Stimulated activated CD8-positive, alpha-beta memory T cell treated with anti-CD3 and anti-CD28 coated beads, Interleukin-4, amount 100 ng/mL, for 24 hours (primary cell): Measurements from ENCODE around the gene TMEM89.

Experiments used
- DNase-seq: peaks from one replicate; pipeline ENCODE4 v3.0.0-alpha.2; 2020; ENCODE audit warnings: low read depth

The TMEM89 gene

GRCh38 chr3:48641396-48641795, 19.8 kb upstream of the TMEM89 start:
- no peak for DNase-seq

GRCh38 chr3:48639944-48640606, 18.5 kb upstream of the TMEM89 start:
- DNase-seq = no peak

- no peak for DNase-seq
Observed at GRCh38 chr3:48637305-48637704, 15.7 kb upstream of the TMEM89 start.

- DNase-seq = no peak
Observed at GRCh38 chr3:48636149-48636655, 14.6 kb upstream of the TMEM89 start.

- DNase-seq = peak; percentile 93
Observed at GRCh38 chr3:48635222-48636021, 13.9 kb upstream of the TMEM89 start, which contains the start of gene SLC26A6. Gene SLC26A6, minus strand, starts transcription at chr3:48635461. Its CDS starts 68 bp downstream, at chr3:48635393.

- DNase-seq = peak; percentile 52
Observed at GRCh38 chr3:48634661-48635221, 13.2 kb upstream of the TMEM89 start.

GRCh38 chr3:48633743-48634142, 12.2 kb upstream of the TMEM89 start:
- no peak for DNase-seq

- DNase-seq = no peak
Observed at GRCh38 chr3:48633256-48633655, 11.7 kb upstream of the TMEM89 start.

- DNase-seq = no peak
Observed at GRCh38 chr3:48631516-48632448, 10.2 kb upstream of the TMEM89 start.

- no peak for DNase-seq
Observed at GRCh38 chr3:48630833-48631232, 9.3 kb upstream of the TMEM89 start.

- DNase-seq = no peak
Observed at GRCh38 chr3:48630407-48630806, 8.8 kb upstream of the TMEM89 start.

- no peak for DNase-seq
Observed at GRCh38 chr3:48629894-48630293, 8.3 kb upstream of the TMEM89 start.

GRCh38 chr3:48628277-48629017, 6.9 kb upstream of the TMEM89 start:
- no peak for DNase-seq

GRCh38 chr3:48625600-48625999, 4.0 kb upstream of the TMEM89 start:
- no peak for DNase-seq

- DNase-seq = no peak
Observed at GRCh38 chr3:48624767-48625166, 3.2 kb upstream of the TMEM89 start.

- no peak for DNase-seq
Observed at GRCh38 chr3:48623851-48624547, 2.4 kb upstream of the TMEM89 start.

GRCh38 chr3:48619541-48620524, 1.7 kb downstream of the TMEM89 start:
- no peak for DNase-seq

GRCh38 chr3:48617559-48617958, 4.0 kb downstream of the TMEM89 start:
- DNase-seq = no peak

- no peak for DNase-seq
Observed at GRCh38 chr3:48614044-48614443, 7.5 kb downstream of the TMEM89 start.
